Measurements from ENCODE around the gene ACTL8.

ACTL8 gene

DNA sequence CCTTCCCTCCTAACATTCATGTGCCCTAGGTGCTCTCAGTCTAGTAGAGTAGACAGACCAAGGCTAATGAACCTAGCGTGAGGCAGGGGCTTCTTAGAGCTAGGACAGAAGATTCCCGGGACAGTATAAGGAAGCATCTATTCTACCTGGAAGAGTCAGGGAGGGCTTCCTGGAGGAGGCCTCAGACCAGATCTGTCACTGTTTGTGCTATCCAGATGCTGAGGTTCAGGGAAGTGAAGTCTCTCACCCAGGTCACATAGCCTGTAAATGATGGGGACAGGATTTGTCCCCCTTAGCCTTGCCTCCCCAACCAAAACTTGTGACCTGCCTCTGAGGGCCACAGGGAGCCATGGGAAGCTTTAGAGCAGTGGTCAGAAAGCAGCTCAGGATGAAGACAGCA lies 20.7 kb downstream of the ACTL8 start:
- FAIRE-seq (no peak), DNase-seq (ENCODE audit: insufficient read length) (no peak)
- TF ChIP-seq POLR2AphosphoS5 (IDR thresholded peaks at IDR 0.05; ENCODE audit: low read depth, low read length) (no peak), TAF1 (IDR thresholded peaks at IDR 0.05; ENCODE audit: borderline replicate concordance, low read depth, low read length) (no peak), POLR2A (IDR thresholded peaks at IDR 0.05; ENCODE audit: low read depth, low read length) (no peak)

DNA sequence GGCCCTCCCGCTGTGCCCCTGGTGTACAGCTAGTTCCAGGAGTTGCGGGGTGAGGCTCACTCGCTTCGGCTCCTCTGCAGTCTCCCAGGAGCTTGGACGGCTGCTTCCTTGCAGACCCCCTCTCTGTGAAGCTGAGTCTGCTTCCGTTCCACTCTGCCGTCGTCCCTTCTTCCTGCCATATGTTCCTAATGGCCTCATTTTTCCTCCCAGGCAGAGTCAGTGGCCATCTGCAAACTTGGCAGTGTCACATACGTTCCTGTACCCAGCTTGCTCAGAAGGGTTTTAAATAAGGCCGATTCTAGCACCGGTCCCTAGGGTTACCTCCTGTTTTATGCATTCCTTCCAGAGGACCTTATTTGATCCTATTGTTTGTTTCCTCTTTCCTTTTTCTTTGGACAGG lies 21.3 kb downstream of the ACTL8 start:
- TF ChIP-seq POLR2A (IDR thresholded peaks at IDR 0.05; ENCODE audit: low read depth, low read length) (no peak), POLR2AphosphoS5 (IDR thresholded peaks at IDR 0.05; ENCODE audit: low read depth, low read length) (no peak), TAF1 (IDR thresholded peaks at IDR 0.05; ENCODE audit: borderline replicate concordance, low read depth, low read length) (no peak)
- DNase-seq (ENCODE audit: insufficient read length) (no peak), FAIRE-seq (no peak)

DNA sequence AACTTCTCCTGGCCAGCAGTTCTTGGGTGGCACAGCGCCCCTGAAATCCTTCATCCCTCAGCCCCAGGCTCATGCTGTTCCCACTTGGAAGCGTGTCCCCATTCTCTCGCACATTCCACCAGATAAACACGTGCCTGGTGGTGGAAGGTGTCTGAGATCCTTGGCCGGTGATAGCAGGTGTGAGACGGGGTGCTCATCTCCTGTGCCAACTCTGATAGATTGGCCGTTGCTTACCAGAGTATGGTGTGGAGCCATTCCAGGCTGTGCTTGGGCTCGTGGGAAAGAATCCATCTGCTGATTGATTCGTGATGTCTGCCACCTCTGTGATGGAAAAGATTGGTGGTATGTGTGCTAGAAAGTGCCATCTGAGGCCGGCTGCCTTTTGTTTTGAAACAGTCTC lies 22.2 kb downstream of the ACTL8 start:
- TF ChIP-seq TAF1 (IDR thresholded peaks at IDR 0.05; ENCODE audit: borderline replicate concordance, low read depth, low read length) (no peak), POLR2AphosphoS5 (IDR thresholded peaks at IDR 0.05; ENCODE audit: low read depth, low read length) (no peak), POLR2A (IDR thresholded peaks at IDR 0.05; ENCODE audit: low read depth, low read length) (no peak)
- no peak for DNase-seq (ENCODE audit: insufficient read length)
- FAIRE-seq, result no peak

DNA sequence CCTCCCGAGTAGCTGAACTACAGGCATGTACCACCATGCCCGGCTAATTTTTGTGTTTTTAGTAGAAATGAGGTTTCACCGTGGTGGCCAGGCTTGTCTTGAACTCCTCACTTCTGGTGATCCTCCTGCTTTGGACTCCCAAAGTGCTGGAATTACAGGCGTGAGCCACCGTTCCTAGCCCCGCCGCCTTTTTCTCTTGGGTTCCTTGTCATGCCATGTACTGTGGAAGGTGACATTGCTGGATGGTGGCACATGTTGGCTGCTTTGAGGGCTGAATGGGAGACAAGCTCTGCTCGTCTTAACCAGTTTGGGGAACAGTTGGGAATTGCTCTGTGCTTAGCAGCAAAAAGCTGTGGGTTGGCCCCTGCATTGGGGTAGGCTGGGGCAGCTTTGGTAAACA lies 22.7 kb downstream of the ACTL8 start:
- DNase-seq (ENCODE audit: insufficient read length), result no peak
- no peak for TF ChIP-seq POLR2A (IDR thresholded peaks at IDR 0.05; ENCODE audit: low read depth, low read length)
- TF ChIP-seq POLR2AphosphoS5 (IDR thresholded peaks at IDR 0.05; ENCODE audit: low read depth, low read length), result no peak
- TF ChIP-seq TAF1 (IDR thresholded peaks at IDR 0.05; ENCODE audit: borderline replicate concordance, low read depth, low read length), result no peak
- FAIRE-seq, result no peak

DNA sequence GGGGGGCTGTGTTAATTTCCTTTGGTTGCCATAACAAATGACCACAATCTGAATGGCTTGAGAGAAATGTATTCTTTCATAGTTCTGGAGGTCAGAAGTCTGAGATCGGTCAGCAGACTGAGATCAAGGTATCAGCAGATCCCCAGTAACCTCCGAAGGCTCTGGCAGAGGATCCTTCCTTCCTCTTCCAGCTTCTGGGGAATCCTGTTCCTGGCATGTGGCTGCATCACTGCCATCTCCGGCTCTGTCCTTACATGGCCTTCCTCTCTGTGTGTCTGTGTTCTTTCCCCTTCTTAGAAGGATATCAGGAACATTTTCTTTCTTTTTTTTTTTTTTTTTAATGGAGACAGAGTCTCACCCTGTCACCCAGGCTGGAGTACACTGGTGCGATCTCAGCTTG lies 25.8 kb downstream of the ACTL8 start:
- no peak for DNase-seq (ENCODE audit: insufficient read length)
- no peak for FAIRE-seq

DNA sequence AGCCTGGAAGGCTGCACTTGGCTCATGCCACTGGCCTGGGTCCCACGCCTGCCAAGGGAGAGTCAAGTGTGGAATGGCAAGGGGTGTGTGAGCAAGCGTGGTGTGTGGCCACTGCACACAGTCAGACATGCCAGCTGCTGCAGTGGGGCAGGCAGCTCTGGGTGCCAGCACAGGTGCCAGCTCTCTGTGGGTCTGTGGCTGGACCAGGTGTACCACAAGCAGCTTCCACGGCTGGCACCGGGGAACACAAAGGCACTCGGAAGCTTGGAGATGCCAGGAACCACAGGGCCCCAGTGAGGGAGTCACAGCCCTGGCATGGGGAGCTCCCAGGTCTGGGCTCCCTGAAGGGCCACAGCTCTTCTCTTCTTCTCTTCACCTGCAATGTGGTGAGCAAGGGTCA lies 34.8 kb downstream of the ACTL8 start:
- FAIRE-seq, result no peak
- no peak for DNase-seq (ENCODE audit: insufficient read length)
- TF ChIP-seq POLR2A (IDR thresholded peaks at IDR 0.05; ENCODE audit: low read depth, low read length), result no peak
- TF ChIP-seq POLR2AphosphoS5 (IDR thresholded peaks at IDR 0.05; ENCODE audit: low read depth, low read length), result no peak
- no peak for TF ChIP-seq TAF1 (IDR thresholded peaks at IDR 0.05; ENCODE audit: borderline replicate concordance, low read depth, low read length)

More for the DNA sequence above, 25.8 kb downstream of the ACTL8 start:
- TF ChIP-seq POLR2AphosphoS5 (IDR thresholded peaks at IDR 0.05; ENCODE audit: low read depth, low read length), result no peak

DNA sequence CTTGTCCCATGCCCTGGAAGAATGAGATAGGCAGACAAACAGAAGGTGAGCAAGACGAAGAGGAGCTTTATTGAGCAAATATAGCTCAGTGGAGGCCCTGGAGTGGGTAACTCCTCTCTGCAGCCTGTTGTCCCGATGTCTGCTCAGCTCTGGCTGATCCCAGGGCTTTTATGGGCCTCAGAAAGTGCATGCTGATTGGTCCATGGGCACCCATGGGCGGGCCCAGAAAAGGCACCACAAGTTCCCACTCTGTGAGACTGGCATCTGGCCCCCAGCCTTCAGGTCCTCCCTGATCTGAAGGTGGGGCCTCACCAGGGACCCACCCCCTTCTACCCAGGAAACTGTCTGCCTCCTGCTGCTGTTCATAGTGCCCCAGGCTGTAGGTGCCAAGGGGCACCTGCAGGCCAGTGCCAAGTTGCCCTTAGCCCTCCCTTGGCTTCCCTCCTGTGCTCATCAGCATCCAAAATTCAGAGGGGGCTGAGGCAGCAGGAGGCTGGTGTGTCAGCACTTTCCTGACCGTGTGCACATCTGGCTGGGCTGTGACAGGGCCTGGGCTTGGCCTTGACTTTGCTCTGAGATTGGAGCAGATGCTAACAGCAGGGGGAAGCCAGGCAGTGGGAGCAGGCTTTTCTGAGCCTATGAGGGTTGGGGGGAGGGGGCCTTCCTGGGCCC lies 35.4 kb downstream of the ACTL8 start:
- FAIRE-seq (no peak), DNase-seq (ENCODE audit: insufficient read length) (no peak)
- TF ChIP-seq POLR2AphosphoS5 (IDR thresholded peaks at IDR 0.05; ENCODE audit: low read depth, low read length), result no peak
- no peak for TF ChIP-seq POLR2A (IDR thresholded peaks at IDR 0.05; ENCODE audit: low read depth, low read length)
- no peak for TF ChIP-seq TAF1 (IDR thresholded peaks at IDR 0.05; ENCODE audit: borderline replicate concordance, low read depth, low read length)

DNA sequence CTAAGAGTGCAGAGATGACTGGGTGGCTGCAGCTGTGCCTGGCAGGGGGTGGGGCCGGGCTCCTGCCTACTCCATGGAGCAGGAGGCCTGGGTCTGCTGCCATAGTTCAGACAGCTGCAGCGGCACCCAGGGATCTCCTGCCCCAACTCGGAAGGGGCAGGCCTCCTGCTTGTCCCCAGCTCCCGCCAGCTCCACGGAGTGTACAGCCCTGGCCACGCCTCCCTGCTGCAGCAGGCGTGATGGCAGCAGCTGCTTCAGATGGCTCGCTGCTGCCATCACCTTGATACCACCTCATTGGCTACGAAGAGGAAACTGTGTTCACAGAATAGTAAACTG lies 35.9 kb downstream of the ACTL8 start:
- TF ChIP-seq TAF1 (IDR thresholded peaks at IDR 0.05; ENCODE audit: borderline replicate concordance, low read depth, low read length) (no peak), POLR2AphosphoS5 (IDR thresholded peaks at IDR 0.05; ENCODE audit: low read depth, low read length) (no peak), POLR2A (IDR thresholded peaks at IDR 0.05; ENCODE audit: low read depth, low read length) (no peak)
- DNase-seq (ENCODE audit: insufficient read length) (no peak), FAIRE-seq (no peak)

DNA sequence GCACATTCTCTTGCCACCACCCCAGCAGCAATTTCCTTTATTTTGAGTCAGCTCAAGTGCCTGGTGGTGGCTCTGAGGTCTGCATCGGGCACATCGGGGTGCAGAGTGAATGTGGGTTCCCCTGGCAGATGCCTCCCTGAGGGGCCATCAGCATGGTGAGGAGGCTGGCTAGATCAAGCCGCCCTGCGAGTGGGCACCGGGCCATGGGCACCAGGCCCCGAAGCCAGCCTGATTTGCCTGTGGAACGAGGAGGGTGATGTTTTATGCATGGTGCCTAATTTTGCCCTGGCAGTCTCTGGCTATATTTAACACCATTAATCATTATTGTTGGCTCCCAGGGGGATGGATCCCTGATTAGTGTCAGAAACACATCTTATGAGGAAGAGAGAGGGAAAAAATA lies 36.3 kb downstream of the ACTL8 start:
- FAIRE-seq, result no peak
- TF ChIP-seq POLR2A (IDR thresholded peaks at IDR 0.05; ENCODE audit: low read depth, low read length) (no peak), POLR2AphosphoS5 (IDR thresholded peaks at IDR 0.05; ENCODE audit: low read depth, low read length) (no peak)
- DNase-seq (ENCODE audit: insufficient read length), result no peak

DNA sequence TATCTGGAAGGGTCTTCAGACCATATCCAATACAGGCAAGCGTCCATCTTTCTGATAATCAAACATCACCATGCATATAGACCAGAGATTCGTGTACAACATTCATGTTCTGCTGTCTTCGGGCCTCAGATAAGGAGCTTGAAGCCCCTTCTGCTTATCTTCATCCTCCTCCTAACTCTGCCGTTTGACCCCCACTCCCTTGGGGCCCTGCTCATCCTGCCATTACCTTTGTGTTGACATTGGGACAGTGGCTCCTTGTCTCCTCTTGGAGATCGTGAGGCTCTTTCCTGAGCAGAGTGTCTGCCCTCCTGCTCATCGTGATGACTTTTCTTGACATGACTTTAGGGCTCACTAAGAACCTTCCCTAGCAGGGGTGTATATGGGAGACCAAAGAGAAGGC lies 37.3 kb downstream of the ACTL8 start:
- TF ChIP-seq POLR2A (IDR thresholded peaks at IDR 0.05; ENCODE audit: low read depth, low read length) (no peak), POLR2AphosphoS5 (IDR thresholded peaks at IDR 0.05; ENCODE audit: low read depth, low read length) (no peak), TAF1 (IDR thresholded peaks at IDR 0.05; ENCODE audit: borderline replicate concordance, low read depth, low read length) (no peak)
- no peak for DNase-seq (ENCODE audit: insufficient read length)
- FAIRE-seq, result no peak

DNA sequence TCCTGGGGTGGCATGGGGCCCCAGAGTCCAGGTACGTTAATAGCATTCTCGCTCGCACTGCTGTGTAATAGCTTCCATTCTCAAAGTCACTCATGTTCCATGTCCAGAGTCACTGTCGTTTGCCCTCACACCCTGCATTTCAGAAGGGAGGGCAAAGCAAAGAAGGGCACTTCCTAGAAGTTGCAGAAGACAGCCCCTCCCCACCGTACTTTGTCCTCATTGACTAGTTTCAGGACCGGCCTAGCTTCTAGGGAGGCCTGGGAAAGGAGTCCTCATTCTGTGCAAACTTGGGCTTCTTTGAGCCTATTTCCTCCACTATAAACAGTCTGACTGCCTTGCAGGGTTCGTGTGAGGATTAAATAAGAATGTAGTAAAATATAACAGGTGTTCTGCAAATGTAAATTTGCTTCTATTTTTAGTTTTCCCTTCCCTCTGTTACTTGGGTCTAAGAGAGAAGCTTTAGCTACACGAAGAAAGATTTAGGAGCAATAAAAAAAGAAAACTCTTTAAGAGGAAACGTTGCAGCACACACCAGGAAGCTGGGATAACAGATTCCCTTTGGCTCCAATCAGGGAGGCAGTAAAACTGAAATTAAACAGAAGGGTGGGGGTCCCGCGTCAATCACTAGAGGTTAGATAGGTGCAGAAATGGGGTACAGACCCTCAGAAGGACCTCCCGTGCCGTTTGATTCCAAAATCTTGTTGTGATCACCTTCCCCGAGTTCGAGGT lies 40.1 kb downstream of the ACTL8 start:
- TF ChIP-seq TAF1 (IDR thresholded peaks at IDR 0.05; ENCODE audit: borderline replicate concordance, low read depth, low read length) (no peak), POLR2A (IDR thresholded peaks at IDR 0.05; ENCODE audit: low read depth, low read length) (no peak), POLR2AphosphoS5 (IDR thresholded peaks at IDR 0.05; ENCODE audit: low read depth, low read length) (no peak)
- DNase-seq (ENCODE audit: insufficient read length) (no peak), FAIRE-seq (no peak)

DNA sequence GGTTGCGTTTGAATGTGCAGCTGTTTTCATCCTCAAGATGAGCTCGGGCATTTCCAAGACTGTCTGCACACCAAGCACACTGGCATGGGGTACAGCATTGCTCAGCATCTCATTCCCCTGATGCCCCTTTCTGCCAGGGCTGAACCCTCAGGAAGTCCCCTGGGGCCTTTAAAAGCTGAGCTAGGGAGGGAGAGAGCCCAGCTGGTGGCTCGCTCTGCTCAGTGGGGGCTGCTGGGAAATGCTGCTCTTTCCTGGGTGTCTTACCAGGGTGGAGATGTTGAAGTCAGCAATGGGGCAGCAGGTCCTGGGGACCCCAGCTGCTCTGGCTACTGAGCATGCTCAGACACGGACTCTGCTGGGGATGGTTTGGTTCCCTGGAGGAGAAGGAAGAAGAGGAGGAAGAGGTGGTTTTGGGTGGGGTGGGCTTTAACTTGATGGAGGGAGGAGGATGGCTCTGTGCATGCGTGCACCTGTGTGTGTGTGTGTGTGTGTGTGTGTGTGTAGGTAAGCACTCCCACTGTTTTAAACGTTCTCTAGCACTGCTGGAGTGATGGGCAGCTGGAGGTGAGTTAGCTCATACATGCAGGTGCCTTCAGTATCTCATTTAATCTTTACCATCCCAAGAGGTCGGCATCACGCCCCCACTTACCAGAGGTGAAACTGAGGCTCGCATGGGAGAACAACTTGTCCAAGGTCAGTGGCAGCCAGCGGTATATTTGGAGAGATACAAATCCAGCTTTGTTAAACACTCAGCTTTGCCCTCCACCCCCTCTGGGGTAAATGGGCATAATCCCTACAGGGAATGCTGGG lies 40.9 kb downstream of the ACTL8 start:
- no peak for TF ChIP-seq TAF1 (IDR thresholded peaks at IDR 0.05; ENCODE audit: borderline replicate concordance, low read depth, low read length)
- TF ChIP-seq POLR2A (IDR thresholded peaks at IDR 0.05; ENCODE audit: low read depth, low read length), result no peak
- TF ChIP-seq POLR2AphosphoS5 (IDR thresholded peaks at IDR 0.05; ENCODE audit: low read depth, low read length), result no peak
- FAIRE-seq (no peak), DNase-seq (ENCODE audit: insufficient read length) (no peak)
